ENCODE data around the gene ELAVL1.

Gene ELAVL1

DNA sequence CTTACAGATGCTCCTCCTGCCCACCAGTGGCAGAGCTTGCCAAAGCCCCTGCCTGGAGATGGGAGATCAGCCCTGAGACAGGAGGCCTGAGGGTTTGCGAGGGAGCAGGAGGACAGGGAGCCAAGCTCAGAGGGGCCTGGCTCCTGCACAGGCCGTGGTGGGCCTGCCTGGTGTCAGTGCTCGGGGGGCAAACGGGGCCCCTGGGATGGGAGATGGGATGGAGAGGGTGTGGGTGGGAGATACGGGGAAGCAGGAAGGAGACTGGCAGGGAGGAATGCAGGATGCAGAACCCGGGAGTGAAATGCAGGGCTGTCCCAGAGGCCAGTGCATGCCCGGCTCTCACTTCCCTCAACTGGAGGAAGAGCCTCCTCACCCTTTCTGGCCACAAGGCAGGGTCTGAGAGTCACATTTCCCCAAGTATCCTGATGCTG lies 19.9 kb downstream of the ELAVL1 start:
- no peak for DNase-seq (ENCODE audit: low spot score)

DNA sequence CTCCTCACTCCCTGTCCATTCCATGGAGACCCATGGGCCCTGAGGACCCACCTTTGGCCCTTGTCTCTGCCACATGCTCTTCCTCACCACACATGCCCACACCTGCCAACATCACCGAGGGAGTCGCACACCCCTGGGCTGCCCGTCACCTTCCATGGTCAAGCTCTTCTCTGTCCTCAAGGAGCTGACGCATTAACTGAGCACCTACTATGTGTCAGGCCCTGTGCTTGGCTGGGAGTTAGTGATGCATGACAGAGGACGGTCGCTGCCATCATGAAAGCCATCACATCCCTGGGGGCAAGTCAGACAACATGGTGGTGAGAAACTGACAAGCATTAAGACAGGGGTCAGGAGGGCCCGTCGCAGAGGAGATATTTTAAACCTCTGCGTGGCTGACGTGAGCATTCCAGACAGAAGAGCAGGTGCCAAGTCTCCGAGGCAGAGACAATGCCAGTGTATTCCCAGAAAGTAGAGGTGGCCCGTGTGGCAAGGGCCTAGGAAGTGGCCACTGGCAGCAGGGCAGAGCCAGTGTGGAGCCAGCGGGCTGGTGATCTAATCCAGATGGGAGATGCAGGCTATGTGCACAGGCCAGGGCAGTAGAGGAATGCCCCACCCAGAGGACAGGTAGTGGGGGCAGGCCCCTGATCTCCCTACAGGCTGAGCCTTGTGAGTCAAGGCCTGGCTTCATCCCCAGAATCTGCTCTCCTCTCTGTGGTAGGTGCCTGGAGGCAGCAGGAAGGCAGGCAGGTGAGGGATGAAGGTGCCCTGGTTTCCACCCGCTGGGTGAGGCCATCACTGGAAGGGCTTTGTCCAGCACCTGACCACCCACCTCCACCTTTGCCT lies 21.2 kb downstream of the ELAVL1 start:
- DNase-seq (ENCODE audit: low spot score): no peak

DNA sequence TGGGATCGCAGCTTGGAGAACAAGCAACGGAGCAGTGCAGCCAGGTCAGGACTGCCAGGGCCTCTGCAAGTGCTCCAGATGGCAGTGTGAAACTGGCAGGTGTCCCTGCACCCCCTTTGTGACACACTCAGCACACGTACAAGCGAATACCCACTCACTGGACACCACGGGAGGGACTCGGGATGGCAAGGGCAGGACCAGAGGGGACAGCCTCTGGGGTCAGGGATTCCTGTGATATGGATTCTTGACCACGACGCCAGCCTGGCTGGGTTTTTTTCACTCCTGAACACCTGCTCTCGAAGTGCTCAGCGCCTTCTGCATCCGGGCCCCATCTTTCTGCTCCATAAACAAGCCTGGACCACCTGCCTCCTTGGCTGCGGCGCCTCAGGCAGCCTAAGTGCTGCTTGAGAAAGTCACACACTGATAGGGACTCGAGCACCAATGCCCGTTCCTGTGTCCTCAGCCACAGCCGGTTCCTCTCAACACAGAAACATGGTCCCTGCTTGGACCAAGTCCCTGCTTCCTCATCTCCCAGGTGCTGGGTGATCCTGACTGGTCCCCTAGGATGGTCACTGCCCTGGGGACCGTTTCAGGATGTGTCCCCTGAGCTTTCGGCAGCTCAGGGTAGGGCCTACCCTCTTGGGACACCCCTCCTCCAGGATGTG lies 22.0 kb downstream of the ELAVL1 start:
- DNase-seq (ENCODE audit: low spot score): no peak

DNA sequence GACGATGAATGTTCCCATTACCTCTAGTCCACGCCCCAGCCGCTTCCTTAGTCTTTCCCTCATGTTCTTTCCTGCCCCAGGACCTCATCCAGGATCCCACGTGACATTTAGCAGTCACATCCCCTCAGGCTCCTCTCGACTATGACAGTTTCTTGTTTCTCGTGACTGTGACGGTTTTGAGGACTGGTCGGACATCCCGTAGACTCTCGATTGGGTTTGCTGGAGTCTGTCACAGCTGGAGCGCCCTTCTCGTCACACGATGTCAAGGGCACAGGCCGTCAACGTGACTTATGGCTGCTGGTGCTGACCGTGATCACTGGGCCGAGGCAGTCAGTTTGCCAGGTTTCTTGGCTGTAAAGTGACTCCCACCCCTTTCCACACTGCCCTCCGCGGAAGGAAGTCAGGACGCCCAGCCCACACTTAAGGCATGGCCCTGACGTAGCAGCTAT lies 22.8 kb downstream of the ELAVL1 start:
- no peak for DNase-seq (ENCODE audit: low spot score)

DNA sequence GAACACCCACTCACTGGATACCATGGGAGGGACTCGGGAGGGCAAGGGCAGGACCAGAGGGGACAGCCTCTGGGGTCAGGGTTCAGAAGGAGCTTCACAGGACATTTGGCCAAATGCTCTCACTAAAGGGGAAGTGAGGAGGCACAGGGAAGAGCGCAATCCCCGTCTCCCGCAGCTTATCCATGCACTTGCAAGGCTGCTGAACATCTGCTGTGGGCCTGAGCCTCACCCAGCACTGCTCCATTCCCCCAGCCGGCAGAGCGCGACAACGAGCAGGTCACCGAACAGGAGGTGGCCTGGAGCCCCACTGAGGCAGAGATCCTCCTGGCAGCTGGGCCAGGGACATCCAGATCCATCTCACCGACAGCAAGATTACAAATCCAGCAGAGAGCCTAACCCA lies 23.3 kb downstream of the ELAVL1 start:
- DNase-seq (ENCODE audit: low spot score): no peak

DNA sequence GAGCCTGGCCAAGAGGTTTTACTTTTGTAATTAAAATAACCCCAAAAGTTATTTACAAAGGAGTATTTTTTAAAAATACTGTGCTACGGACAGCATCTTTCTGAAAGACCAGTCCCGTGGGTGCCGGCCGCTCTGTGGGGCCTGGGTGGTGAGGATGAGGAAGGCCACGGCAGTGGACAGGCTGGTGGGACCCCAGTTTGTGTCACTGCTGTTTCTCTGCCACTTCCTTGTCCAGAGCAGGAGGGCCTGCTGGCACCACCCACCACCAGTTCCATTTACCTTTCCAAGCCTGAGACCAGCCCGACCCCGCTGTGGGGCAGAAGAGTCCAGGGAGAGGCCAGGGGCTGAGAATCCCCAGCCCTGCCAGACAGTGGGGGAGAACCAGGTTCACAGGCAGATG lies 23.8 kb downstream of the ELAVL1 start:
- no peak for DNase-seq (ENCODE audit: low spot score)

DNA sequence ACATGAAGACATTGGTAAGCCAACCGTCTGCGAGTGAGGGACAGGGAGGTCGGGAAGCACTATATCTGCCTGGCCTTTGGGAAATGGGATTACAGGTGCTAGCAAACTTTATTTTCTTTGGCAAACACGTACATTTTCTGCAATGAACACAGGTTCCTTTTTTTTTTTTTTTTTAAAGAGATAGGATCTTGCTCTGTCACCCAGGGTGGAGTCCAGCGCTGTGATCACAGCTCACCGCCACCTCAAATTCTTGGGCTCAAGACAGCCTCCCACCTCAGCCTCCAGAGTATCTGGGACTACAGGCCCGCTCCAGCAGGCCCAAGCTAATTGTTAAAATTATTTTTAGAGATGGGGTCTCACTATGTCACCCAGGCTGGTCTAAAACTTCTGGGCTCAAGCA lies 24.2 kb downstream of the ELAVL1 start:
- no peak for DNase-seq (ENCODE audit: low spot score)

DNA sequence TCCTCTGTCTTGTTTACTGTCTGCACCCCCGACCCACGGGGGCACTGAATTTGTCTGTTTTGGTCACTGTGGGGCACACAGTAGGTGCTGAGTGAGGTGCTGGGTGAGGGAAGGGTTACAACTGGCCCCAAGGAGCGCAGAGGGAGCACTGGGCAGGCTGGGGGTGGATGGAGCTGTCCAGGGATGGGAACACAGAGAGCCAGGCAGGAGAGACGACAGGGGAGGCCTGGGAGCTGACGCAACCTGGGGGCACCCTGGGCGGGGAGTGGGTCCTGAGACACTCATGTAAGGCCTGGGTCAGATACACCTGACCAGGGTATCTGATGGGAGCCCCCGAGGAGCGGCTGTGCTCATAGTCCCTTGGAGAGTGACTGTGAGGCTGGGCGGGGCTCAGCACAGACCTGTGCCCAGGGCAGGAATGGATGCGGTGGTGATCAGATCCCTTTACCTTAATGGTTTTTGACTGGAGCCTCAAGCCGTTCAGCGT lies 24.8 kb downstream of the ELAVL1 start:
- DNase-seq (ENCODE audit: low spot score): no peak

DNA sequence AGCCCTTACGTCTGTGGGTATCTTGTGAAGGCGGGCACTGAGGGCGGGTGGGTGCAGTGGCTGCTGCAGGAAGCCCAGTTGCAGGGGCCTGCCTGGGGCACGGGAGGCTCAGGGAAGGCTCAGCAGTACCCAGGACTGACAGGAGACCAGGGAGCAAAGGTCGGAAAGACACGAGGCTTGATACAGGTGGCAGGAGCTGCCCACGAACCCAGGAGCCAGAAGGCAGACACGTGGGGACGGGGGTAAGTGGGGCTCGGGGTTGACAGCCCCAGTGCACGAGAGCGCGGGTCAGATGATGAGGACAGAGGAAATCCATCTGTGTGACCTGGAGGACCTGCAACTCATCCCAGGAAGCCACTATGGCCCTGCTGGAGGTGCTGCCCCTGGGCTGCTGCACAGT lies 25.3 kb downstream of the ELAVL1 start:
- DNase-seq (ENCODE audit: low spot score): no peak

DNA sequence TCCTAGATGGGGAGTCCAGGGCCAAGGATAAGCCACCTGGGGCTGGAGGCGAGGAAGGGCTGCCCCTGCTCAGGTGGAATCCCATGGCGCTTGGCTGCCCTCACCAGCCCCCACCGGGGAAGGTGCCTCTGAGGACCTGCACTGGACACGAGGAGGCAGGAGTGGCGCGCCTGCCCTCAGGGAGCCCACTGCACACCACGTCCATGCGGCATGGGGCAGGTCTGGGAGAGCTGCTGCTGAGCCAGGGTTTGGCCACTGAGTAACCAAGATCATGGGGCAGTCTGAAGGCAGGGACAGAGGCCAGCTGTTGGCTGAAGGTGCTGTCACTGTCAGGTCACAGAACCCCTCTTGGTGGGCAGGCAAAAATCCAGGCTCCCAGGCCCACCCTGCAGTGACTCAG lies 25.9 kb downstream of the ELAVL1 start:
- DNase-seq (ENCODE audit: low spot score): no peak

DNA sequence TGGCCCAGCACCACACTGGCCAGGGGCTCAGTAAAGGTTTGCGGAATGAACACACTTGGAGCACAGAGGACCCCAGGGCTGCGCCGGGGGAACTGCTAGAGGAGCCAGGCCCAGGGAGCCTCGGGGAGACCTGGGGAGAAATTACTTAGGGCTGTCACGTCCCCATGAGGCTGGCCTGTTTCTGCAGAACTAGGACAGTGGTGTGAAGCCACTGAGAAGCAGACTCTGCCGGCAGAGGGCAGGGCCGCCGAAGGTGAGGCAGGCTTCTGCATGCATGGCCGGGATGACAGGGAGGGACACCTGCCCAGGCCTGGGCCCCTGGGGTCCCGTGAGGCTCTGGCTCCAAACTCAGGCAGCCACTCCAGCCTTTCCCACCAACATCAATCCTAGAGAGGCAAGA lies 26.4 kb downstream of the ELAVL1 start:
- no peak for DNase-seq (ENCODE audit: low spot score)

DNA sequence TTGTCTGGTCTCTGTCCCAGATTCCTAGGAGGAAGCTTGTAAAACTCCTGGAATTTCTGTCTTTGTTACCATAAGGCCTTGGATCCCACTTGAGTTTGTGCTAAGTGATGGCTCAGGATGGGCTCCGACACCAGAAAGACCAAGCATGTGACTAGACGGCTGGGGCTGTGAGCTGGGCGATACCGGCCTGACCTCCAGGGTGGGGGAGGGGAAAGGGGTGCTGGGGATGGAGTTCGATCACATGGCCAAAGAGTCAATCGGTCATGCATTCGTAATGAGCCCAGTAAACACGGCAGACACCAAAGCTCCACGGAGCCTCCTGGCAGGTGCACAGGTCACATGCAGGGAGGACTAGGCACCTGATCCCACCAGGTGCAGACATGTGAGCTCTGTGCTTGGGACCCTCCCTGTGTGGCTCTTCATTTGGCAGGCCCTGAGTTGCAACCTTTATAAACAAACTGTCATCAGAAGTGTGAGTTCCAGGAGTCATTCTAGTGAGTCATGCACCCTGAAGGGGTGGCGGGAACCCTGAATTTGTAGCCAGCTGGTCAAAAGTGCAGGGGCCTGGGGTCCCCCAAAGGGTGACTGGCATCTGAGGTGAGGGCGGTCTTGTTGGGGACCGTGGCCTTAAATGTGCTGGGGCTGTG lies 27.1 kb downstream of the ELAVL1 start:
- no peak for DNase-seq (ENCODE audit: low spot score)

DNA sequence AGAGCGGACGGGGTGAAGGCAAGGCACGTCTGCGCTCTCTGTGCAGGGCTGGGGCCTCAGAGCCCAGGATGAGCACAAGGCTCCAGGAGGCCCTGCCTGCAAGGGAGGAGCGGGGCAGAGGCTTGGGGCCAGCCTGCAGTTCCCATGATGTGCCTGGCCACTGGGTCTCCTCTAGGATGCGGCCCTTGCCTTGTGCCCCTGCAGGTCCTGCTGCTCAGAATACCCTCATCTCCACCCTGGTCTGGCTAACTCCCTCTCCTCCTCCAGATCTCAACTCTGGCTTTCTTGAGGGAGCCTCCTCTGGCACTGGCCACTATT lies 27.8 kb downstream of the ELAVL1 start:
- DNase-seq (ENCODE audit: low spot score): no peak

DNA sequence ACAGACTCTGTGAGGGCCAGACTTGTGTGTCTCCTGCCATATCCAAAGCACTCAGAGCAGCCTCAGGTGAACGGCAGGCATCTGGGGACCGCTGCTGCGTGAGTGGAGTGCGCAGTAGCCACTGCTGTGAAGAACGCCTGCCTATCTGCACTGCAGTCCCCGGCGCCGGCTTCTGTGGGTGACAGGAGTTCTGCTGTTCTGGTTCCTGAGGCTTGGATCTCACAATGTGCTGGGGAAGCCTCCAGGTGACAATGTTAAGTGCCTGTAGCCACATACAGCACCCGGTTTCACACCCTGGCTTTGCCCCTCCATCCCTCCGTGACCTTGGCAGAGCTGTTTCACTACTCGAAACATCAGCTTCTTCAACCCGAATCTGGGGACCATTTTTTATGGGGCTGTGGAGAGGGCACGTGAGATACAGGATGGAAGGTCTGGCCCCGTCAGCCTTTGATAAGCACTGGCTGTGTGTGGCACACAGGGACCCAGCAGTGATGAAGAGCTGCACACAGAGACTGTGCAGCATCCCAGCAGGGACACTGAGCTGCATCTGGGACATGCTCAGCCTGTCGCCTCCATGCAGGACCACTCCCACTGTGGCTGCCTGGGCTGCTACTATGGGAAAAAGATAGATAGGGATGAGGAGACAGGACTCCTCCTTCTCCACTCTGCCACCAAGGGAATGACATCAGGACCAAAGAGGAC lies 28.3 kb downstream of the ELAVL1 start:
- DNase-seq (ENCODE audit: low spot score): no peak

DNA sequence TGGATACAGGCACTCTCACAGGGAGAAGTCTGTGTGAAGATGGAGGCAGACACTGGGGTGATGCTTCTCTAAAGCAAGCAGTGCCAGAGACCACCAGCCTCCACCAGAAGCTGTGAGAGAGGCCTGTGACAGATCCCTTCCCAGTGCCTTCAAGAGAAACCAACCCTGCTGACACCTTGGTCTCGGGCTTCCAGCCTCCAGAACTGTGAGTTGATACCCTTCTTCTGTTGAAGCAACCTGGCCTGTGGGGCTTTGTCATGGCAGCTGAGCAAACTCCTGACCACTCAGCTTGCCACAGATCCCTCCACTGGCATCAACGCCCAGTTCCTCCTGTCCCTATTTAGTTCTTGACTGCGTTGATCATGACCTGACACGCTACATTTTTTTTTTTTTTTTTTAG lies 29.0 kb downstream of the ELAVL1 start:
- no peak for DNase-seq (ENCODE audit: low spot score)

DNA sequence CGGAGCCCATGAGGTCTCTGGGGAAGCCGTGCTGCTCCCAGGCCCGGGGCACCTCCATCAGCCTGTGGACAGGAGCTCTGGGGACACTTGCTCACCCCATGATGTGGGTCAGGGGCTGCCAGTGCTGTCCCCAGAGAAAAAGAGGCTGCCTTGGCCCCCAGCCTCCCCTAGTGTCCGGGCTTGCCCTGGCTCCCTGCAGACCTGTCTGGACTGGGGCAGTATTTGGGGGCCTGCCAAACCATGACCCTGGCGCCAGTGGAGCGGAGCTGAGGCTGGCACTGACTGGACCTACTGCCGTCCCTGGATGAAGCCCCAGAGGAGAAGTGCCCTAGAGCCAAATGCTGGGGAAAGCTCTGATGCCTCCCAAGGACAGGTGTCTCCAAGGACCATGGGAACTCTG lies 30.4 kb downstream of the ELAVL1 start:
- DNase-seq (ENCODE audit: low spot score): no peak

DNA sequence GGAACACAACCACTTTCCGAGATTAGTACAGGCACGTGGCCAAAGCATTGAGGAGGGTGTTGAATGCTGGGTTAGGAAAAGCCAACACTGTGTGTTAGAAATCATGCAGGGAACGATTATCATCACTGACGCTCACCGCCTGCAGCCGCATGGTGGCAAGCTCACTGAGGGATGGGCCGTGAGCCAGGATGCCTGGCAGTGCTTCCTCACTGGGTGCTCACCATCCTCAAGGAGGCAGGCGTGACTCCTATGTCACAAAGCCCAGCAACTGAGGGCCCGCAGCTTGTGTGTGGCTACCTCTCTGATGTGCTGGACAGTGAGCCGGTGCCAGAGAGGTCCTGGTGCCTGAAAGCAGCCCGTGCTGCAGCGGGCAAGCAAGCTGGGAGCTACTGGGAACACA lies 31.6 kb downstream of the ELAVL1 start:
- DNase-seq (ENCODE audit: low spot score): no peak

DNA sequence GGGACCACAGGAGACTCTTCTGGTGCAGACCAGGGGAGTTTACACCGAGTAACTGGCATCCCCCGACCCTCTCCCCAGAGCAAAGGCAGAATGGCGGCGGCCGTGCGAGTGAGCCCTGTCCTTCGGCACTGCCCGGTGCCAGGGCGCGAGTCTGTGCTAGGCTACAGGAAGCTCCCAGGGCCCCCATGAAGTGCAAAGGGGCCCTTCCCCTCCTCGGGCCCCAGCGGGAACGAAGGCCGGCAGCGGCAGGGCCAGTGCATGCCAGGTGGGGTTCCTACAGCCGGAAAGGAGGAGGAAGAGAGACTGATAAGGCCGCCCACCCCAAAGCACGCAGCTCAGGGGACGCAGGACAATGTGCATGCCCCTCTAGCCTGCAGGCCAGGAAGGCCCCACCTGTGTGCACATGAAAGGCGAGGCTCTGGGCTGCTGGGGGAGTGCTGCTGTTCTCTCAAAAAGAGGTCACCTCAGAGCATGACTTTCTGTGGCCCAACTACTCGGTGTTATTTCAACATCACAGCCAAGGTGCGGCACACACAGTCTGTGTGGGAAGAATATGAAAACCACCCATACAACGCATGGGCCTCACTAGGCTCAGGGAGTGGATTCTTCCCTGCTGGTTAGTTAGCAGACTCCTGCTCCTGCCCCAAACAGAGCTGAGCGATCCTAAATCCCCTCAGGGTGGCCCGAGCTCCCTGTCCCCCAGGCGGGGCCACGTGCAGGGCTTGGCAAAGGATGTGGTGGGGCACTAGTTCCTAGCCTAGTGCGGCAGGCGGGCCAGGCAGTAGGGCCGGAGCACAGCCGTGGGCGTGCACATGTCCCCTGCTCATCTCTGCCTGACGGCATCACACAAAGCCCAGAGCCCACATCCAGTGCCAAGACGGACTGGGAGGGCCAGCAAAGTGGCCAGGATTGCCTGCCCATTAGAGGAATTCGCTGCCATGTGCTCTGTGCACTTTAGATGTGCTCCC lies 33.6 kb downstream of the ELAVL1 start:
- DNase-seq (ENCODE audit: low spot score): no peak

DNA sequence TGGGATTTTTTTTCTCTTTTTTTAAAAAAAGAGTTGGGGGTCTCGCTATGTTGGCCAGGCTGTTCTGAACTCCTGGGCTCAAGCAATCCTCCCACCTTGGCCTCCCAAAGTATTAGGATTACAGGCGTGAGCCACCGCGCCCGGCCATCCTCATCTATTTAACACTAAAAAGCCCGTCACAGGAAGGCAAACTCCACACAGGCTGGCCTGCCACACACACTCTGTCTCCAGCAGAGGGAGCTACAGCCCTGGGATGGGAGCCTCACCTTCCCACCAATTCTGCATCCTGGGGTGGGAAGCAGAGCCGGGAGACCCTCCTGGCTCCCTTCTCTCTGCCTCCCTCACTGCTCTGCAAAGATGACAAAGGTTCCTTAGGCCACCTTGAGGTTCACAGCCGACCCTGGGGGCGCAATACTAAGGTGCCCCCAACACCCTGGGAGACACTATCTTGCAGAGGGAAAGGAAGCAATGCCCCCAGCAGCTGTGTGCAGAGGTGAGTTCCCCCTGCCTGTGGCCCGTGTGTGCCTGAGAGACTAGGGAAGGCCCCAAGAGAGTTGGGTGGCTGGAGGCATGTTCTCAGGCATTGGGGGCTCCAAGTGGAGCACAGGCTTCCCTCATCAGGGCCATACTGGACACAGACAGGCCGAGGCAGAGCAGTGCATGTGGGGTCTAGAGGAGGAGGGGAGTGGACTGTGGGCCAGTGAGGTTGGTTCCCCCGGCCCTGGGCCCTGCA lies 34.6 kb downstream of the ELAVL1 start:
- peak; percentile 57 for DNase-seq (ENCODE audit: low spot score)

DNA sequence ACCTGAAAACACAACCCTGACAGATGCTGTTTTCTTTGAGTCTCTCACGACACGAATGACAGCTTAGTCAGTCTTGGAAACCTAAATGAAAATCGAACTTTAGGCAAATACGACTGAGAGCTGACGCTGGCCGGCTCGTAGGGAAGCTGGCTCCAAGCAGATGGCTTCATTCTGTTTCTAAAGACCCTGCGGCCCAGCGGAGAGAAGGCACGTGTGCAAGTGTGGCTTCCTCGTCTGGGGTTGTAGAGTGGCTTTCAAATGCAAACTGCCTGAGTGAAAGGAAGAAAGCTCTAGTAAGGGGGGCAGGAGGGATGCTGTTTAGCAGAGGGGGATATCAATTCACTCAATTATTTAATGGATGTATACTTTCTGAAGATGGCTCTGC lies 35.9 kb downstream of the ELAVL1 start:
- DNase-seq (ENCODE audit: low spot score): no peak

Measured in AG08395 (cell line).